Natural killer cell (primary cell): ENCODE measurements around the gene ITM2A. TPM values are rescaled to one million over a fixed set of nuclear protein-coding genes. Genes with fewer than 3 reads are reported as not detected.
A peak's percentile ranks its signal among the peaks of the same experiment; 100 is the strongest.

ENCODE experiments used
- ATAC-seq, 3 donors: fragments of 150-1000 bp in 2 of 3; fragments of 200-7000 bp in 1 of 3; cut with Tn5 transposase; 1 replicate in 1 of 3; 2 replicates in 2 of 3; pipeline ENCODE4 v1.10.0; 2021; ENCODE audit warnings: mild to moderate bottlenecking in 2 of 3, moderate library complexity in 2 of 3
- DNase-seq, 2 donors: peaks; one replicate each; pipeline versions ENCODE4 v3.0.0 to v3.0.0-alpha.2; 2013 to 2021; ENCODE audit warnings: mixed read lengths in 1 of 2
- H3K27ac ChIP-seq: one replicate; pipeline ENCODE4 v1.5.1; 2013; ENCODE audit warnings: mild to moderate bottlenecking, low read length
- H3K27me3 ChIP-seq: one replicate; pipeline ENCODE4 v1.6.1; 2013; ENCODE audit warnings: low read length; ENCODE audit not compliant: control insufficient read depth, insufficient read depth
- H3K36me3 ChIP-seq: one replicate; pipeline ENCODE4 v1.6.1; 2013; ENCODE audit warnings: low read length; ENCODE audit not compliant: control insufficient read depth, insufficient read depth
- H3K4me1 ChIP-seq: one replicate; pipeline ENCODE4 v1.6.1; 2013; ENCODE audit warnings: low read length; ENCODE audit not compliant: control insufficient read depth, insufficient read depth
- H3K4me3 ChIP-seq: one replicate; pipeline ENCODE4 v1.5.1; 2013; ENCODE audit warnings: low read length
- H3K9me3 ChIP-seq: one replicate; pipeline ENCODE4 v1.6.1; 2013; ENCODE audit warnings: low read length; ENCODE audit not compliant: control insufficient read depth, insufficient read depth
- H3K27ac Mint-ChIP-seq, 2 donors: one replicate each; pipeline ENCODE4 v1.8.0; 2022; ENCODE audit warnings: mild to moderate bottlenecking in 2 of 2, mixed read lengths in 2 of 2, moderate library complexity in 1 of 2
- H3K27me3 Mint-ChIP-seq, 2 donors: one replicate each; pipeline ENCODE4 v1.8.0; 2022; ENCODE audit warnings: low read depth in 2 of 2, mixed read lengths in 2 of 2
- H3K36me3 Mint-ChIP-seq: one replicate; pipeline ENCODE4 v1.8.0; 2022; ENCODE audit warnings: mixed read lengths
- H3K4me1 Mint-ChIP-seq, 2 donors: one replicate each; pipeline ENCODE4 v1.8.0; 2022; ENCODE audit warnings: mixed read lengths in 2 of 2
- H3K4me3 Mint-ChIP-seq: one replicate; pipeline ENCODE4 v1.8.0; 2022; ENCODE audit warnings: mild to moderate bottlenecking, moderate library complexity, mixed read lengths
- H3K9me3 Mint-ChIP-seq, 2 donors: one replicate each; pipeline ENCODE4 v1.8.0; 2022; ENCODE audit warnings: mixed read lengths in 2 of 2
- CTCF ChIP-seq: fragments of 200-600 bp; IDR thresholded peaks from one replicate; pipeline ENCODE4 v1.8.0; 2022; ENCODE audit warnings: antibody characterized with exemption
- WGBS: methylation state at CpG from one replicate; pipeline ENCODE4 v1.1.7; 2013; ENCODE audit warnings: missing lambda C conversion rate; ENCODE audit not compliant: insufficient coverage; 5-methylcytosine and 5-hydroxymethylcytosine counted together
- intact Hi-C: fragments of 100-400 bp; cut with micrococcal nuclease; formaldehyde crosslinking; loops from one replicate; pipeline ENCODE4 v1.14.2; 2022
- total RNA-seq, 4 donors: library from RNA; stranded (reverse); fragments of 120-200 nt in 1 of 4; gene quantifications; one replicate each; pipeline versions ENCODE4 v1.2.3 to v1.2.4, GENCODE V29; 2013 to 2022

The ITM2A gene
- total RNA-seq, 3 donors from 2014 or later (not counting 1 experiment from before 2014, with no cell fraction given) = 34.7 to 72.5 (median 64.8) TPM

GRCh38 chrX:79371640-79372039, 4.5 kb upstream of the ITM2A start:
- no peaks in the 10 kb centered on the region for H3K27me3 ChIP-seq
- Mint-ChIP-seq H3K9me3 (no peaks in the 10 kb centered on the region), H3K4me1 (peaks cover 31 to 34% of the 10 kb centered on the region in 2 donors), H3K27ac (no peak overlapping the region), H3K4me3 (no peak overlapping the region), H3K27me3 (peaks cover 0 to 14% of the 10 kb centered on the region in 2 donors), H3K36me3 (no peaks in the 10 kb centered on the region)
- no peaks in the 10 kb centered on the region for H3K36me3 ChIP-seq
- H3K27ac ChIP-seq = no peak overlapping the region
- intact Hi-C loops = no loop called here
- H3K4me1 ChIP-seq = peaks cover 8% of the 10 kb centered on the region
- WGBS = 90% methylated on average over 1 of the region's 1 CpG
- no peak for ATAC-seq
- no peak for DNase-seq
- no peaks in the 10 kb centered on the region for H3K9me3 ChIP-seq
- TF ChIP-seq CTCF = no peak
- no peak overlapping the region for H3K4me3 ChIP-seq

DNA sequence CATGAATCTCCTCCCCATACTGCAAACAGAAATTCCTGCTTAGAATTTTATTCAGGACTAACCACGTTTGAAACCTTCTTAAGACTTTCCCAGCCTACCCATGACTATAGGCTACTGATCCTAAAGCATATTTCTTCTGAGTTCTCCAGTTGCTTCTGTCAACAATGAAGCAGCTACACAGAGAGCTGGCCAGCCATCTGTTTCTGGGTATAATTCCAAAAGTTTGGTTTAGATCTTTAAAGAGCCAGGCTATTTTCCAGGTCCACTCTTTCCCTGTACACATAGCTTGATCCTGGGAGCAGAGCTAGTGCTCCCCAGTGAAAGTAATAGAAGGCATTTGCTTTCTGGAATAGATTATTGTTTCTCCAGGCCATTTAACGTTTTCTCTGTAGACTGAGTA, 4.0 kb upstream of the ITM2A start:
- WGBS = 43% methylated on average over 1 of the region's 2 CpGs
- Mint-ChIP-seq H3K36me3 (no peaks in the 10 kb centered on the region), H3K4me1 (peaks cover 36 to 37% of the 10 kb centered on the region in 2 donors), H3K27me3 (peaks cover 0 to 14% of the 10 kb centered on the region in 2 donors), H3K27ac (no peak overlapping the region), H3K9me3 (no peaks in the 10 kb centered on the region), H3K4me3 (no peak overlapping the region)
- H3K4me3 ChIP-seq = no peak overlapping the region
- DNase-seq = no peak
- H3K27me3 ChIP-seq = no peaks in the 10 kb centered on the region
- intact Hi-C loops = no loop called here
- H3K36me3 ChIP-seq = no peaks in the 10 kb centered on the region
- peaks cover 8% of the 10 kb centered on the region for H3K4me1 ChIP-seq
- no peak for ATAC-seq
- no peak for TF ChIP-seq CTCF
- no peak overlapping the region for H3K27ac ChIP-seq
- no peaks in the 10 kb centered on the region for H3K9me3 ChIP-seq

DNA sequence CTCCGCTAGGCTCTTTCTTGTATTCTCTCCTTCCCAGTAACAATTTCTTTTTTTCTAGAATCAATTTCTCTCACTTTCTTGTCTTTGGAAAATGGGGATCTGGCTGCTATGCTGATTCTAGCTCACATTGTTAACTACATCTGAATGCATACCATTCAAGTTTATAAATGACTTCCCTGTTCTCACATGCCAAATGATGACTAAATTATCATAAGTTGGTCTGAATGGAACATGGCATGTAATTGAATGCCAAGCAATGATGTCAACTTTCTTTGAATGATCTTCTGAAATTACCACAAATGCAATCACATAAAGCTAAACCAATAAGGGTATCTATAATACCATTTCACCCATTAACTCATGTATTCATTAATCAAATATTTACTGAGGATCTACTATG, 2.7 kb upstream of the ITM2A start:
- Mint-ChIP-seq H3K9me3 (no peaks in the 10 kb centered on the region), H3K36me3 (no peaks in the 10 kb centered on the region), H3K27ac (no peak overlapping the region), H3K27me3 (peaks cover 0 to 14% of the 10 kb centered on the region in 2 donors), H3K4me1 (peaks cover 44% of the 10 kb centered on the region in 2 donors), H3K4me3 (peak overlapping the region; percentile 5)
- no peaks in the 10 kb centered on the region for H3K36me3 ChIP-seq
- H3K9me3 ChIP-seq = no peaks in the 10 kb centered on the region
- no peak overlapping the region for H3K4me3 ChIP-seq
- whole genome bisulfite sequencing = 100% methylated on average over 1 of the region's 1 CpG
- DNase-seq = no peak
- intact Hi-C loops = no loop called here
- H3K27ac ChIP-seq = no peak overlapping the region
- H3K4me1 ChIP-seq = peaks cover 8% of the 10 kb centered on the region
- TF ChIP-seq CTCF = no peak
- H3K27me3 ChIP-seq = no peaks in the 10 kb centered on the region
- ATAC-seq = no peak

GRCh38 chrX:79368441-79368840, 1.3 kb upstream of the ITM2A start:
- ATAC-seq (no peak), DNase-seq (no peak)
- no peaks in the 10 kb centered on the region for H3K36me3 Mint-ChIP-seq
- H3K4me3 ChIP-seq = no peak overlapping the region
- no peaks in the 10 kb centered on the region for H3K36me3 ChIP-seq
- peak overlapping the region; percentile 93 for H3K4me3 Mint-ChIP-seq
- H3K9me3 Mint-ChIP-seq = no peaks in the 10 kb centered on the region
- peaks cover 0 to 7% of the 10 kb centered on the region in 2 donors for H3K27me3 Mint-ChIP-seq
- H3K4me1 Mint-ChIP-seq = peaks cover 42% of the 10 kb centered on the region in 2 donors
- 95% methylated on average over 4 of the region's 6 CpGs for WGBS
- no peaks in the 10 kb centered on the region for H3K27me3 ChIP-seq
- H3K27ac Mint-ChIP-seq = peak overlapping the region; percentile 86
- TF ChIP-seq CTCF = no peak
- no peaks in the 10 kb centered on the region for H3K9me3 ChIP-seq
- H3K27ac ChIP-seq = no peak overlapping the region
- peaks cover 8% of the 10 kb centered on the region for H3K4me1 ChIP-seq
- intact Hi-C loops = no loop called here
